Astrocyte (in vitro differentiated cells and primary cell): Measurements from ENCODE around the gene ITGAE. TPM values are rescaled to one million over a fixed set of nuclear protein-coding genes. Genes with fewer than 3 reads are reported as not detected.

Experiments
- DNase-seq: peaks from one replicate; pipeline ENCODE4 v3.0.0-alpha.2; 2010; ENCODE audit warnings: low read depth
- FAIRE-seq: peaks from 2 replicates; lab custom pipeline; 2011; peaks lifted over from hg19 to GRCh38; lab: Jason Lieb, UNC
- H2AFZ ChIP-seq: 2 replicates; pipeline ENCODE4 v1.6.0; 2012; ENCODE audit warnings: low read depth, low read length, inconsistent platforms
- H3K27ac ChIP-seq: 2 replicates; pipeline ENCODE4 v1.5.1; 2011; ENCODE audit warnings: low read depth, low read length, inconsistent platforms
- H3K27me3 ChIP-seq: 2 replicates; pipeline ENCODE4 v1.6.0; 2011; ENCODE audit warnings: low read length, inconsistent platforms; ENCODE audit not compliant: insufficient read depth
- H3K36me3 ChIP-seq: 2 replicates; pipeline ENCODE4 v1.5.1; 2011; ENCODE audit warnings: low read length, inconsistent platforms; ENCODE audit not compliant: insufficient read depth
- H3K4me1 ChIP-seq: 2 replicates; pipeline ENCODE4 v1.5.1; 2011; ENCODE audit warnings: low read length, inconsistent platforms; ENCODE audit not compliant: insufficient read depth
- H3K4me2 ChIP-seq: 2 replicates; pipeline ENCODE4 v1.6.0; 2012; ENCODE audit warnings: low read length, inconsistent platforms
- H3K4me3 ChIP-seq: 2 replicates; pipeline ENCODE4 v1.5.1; 2011; ENCODE audit warnings: low read depth, mild to moderate bottlenecking, low read length, inconsistent platforms; ENCODE audit not compliant: insufficient read depth
- H3K79me2 ChIP-seq: 2 replicates; pipeline ENCODE4 v1.6.0; 2012; ENCODE audit warnings: mild to moderate bottlenecking, low read length, inconsistent platforms; ENCODE audit not compliant: insufficient read depth
- H3K9ac ChIP-seq: 2 replicates; pipeline ENCODE4 v1.6.0; 2012; ENCODE audit warnings: mild to moderate bottlenecking, low read length, inconsistent platforms
- H3K9me3 ChIP-seq: 2 replicates; pipeline ENCODE4 v1.5.1; 2012; ENCODE audit warnings: low read depth, mild to moderate bottlenecking, low read length, inconsistent platforms; ENCODE audit not compliant: insufficient read depth
- H4K20me1 ChIP-seq: 2 replicates; pipeline ENCODE4 v1.6.0; 2012; ENCODE audit warnings: low read length, inconsistent platforms; ENCODE audit not compliant: insufficient read depth
- H3K27ac Mint-ChIP-seq: one replicate; pipeline ENCODE4 v1.8.0; 2021; ENCODE audit warnings: mild to moderate bottlenecking, mixed read lengths; ENCODE audit not compliant: unreplicated experiment
- H3K27me3 Mint-ChIP-seq: one replicate; pipeline ENCODE4 v1.8.0; 2021; ENCODE audit warnings: low read depth, mixed read lengths; ENCODE audit not compliant: unreplicated experiment
- H3K36me3 Mint-ChIP-seq: one replicate; pipeline ENCODE4 v1.8.0; 2021; ENCODE audit warnings: low read depth, mixed read lengths; ENCODE audit not compliant: unreplicated experiment
- H3K4me1 Mint-ChIP-seq: one replicate; pipeline ENCODE4 v1.8.0; 2021; ENCODE audit warnings: low read depth, mixed read lengths; ENCODE audit not compliant: unreplicated experiment
- H3K4me3 Mint-ChIP-seq: one replicate; pipeline ENCODE4 v1.8.0; 2021; ENCODE audit warnings: mild to moderate bottlenecking, moderate library complexity, mixed read lengths; ENCODE audit not compliant: unreplicated experiment
- H3K9me3 Mint-ChIP-seq: one replicate; pipeline ENCODE4 v1.8.0; 2021; ENCODE audit warnings: mild to moderate bottlenecking, mixed read lengths; ENCODE audit not compliant: unreplicated experiment
- CTCF ChIP-seq: IDR thresholded peaks from 2 replicates; pipeline ENCODE4 v1.5.1; 2011; ENCODE audit warnings: low read depth, mild to moderate bottlenecking, inconsistent platforms, low read length, moderate library complexity; ENCODE audit not compliant: insufficient read depth
- EZH2 ChIP-seq: IDR thresholded peaks from 2 replicates; pipeline ENCODE4 v1.6.1; 2012; ENCODE audit warnings: mild to moderate bottlenecking, low read length, inconsistent platforms; ENCODE audit not compliant: insufficient read depth
- total RNA-seq: library from RNA; stranded (reverse); gene quantifications from 2 replicates; pipeline ENCODE4 v1.2.1, GENCODE V29; 2021

ITGAE gene
- total RNA-seq, 1 donor from 2014 or later = 30.9 TPM

GRCh38 chr17:3765981-3766380, 35.0 kb downstream of the ITGAE start:
- H3K27ac ChIP-seq = no peak overlapping the region
- TF ChIP-seq EZH2 (no peak), CTCF (no peak)
- no peaks in the 10 kb centered on the region for H3K36me3 ChIP-seq
- Mint-ChIP-seq H3K36me3 (peaks cover 7% of the 10 kb centered on the region), H3K9me3 (peaks cover 10% of the 10 kb centered on the region), H3K4me1 (peaks cover 12% of the 10 kb centered on the region), H3K27me3 (peaks cover 9% of the 10 kb centered on the region), H3K4me3 (no peak overlapping the region), H3K27ac (peak overlapping the region; percentile 60)
- H3K4me3 ChIP-seq = no peak overlapping the region
- no peaks in the 10 kb centered on the region for H4K20me1 ChIP-seq
- H3K9ac ChIP-seq = no peak overlapping the region
- no peaks in the 10 kb centered on the region for H3K27me3 ChIP-seq
- DNase-seq (no peak), FAIRE-seq (no peak)
- H3K9me3 ChIP-seq = no peaks in the 10 kb centered on the region
- H2AFZ ChIP-seq = no peak overlapping the region
- H3K79me2 ChIP-seq = no peaks in the 10 kb centered on the region
- H3K4me2 ChIP-seq = peak overlapping the region; percentile 73
- peaks cover 16% of the 10 kb centered on the region for H3K4me1 ChIP-seq

- no peak overlapping the region for H3K4me2 ChIP-seq
- FAIRE-seq = no peak
- H3K36me3 ChIP-seq = no peaks in the 10 kb centered on the region
- H3K4me3 Mint-ChIP-seq = no peak overlapping the region
- H3K4me3 ChIP-seq = no peak overlapping the region
- no peak overlapping the region for H3K27ac Mint-ChIP-seq
- peaks cover 16% of the 10 kb centered on the region for H3K36me3 Mint-ChIP-seq
- peaks cover 25% of the 10 kb centered on the region for H3K9me3 Mint-ChIP-seq
- H3K4me1 Mint-ChIP-seq = peaks cover 10% of the 10 kb centered on the region
- H3K4me1 ChIP-seq = peaks cover 16% of the 10 kb centered on the region
- H3K79me2 ChIP-seq = no peaks in the 10 kb centered on the region
- no peak for TF ChIP-seq CTCF
- no peak for TF ChIP-seq EZH2
- H3K27me3 ChIP-seq = peaks cover 2% of the 10 kb centered on the region
- peaks cover 13% of the 10 kb centered on the region for H3K27me3 Mint-ChIP-seq
- DNase-seq = peak; percentile 4
- H3K9me3 ChIP-seq = peaks cover 6% of the 10 kb centered on the region
- H3K9ac ChIP-seq = no peak overlapping the region
- no peak overlapping the region for H2AFZ ChIP-seq
- H4K20me1 ChIP-seq = no peaks in the 10 kb centered on the region
- no peak overlapping the region for H3K27ac ChIP-seq
Measured at GRCh38 chr17:3763777-3764170, 37.2 kb downstream of the ITGAE start.

- Histone ChIP-seq H4K20me1 (no peaks in the 10 kb centered on the region), H3K4me2 (no peak overlapping the region), H3K27ac (no peak overlapping the region), H3K4me3 (no peak overlapping the region), H3K79me2 (no peaks in the 10 kb centered on the region), H3K4me1 (peaks cover 16% of the 10 kb centered on the region), H3K9me3 (peaks cover 6% of the 10 kb centered on the region), H3K9ac (no peak overlapping the region), H2AFZ (no peak overlapping the region), H3K27me3 (peaks cover 2% of the 10 kb centered on the region), H3K36me3 (no peaks in the 10 kb centered on the region)
- Mint-ChIP-seq H3K36me3 (peaks cover 14% of the 10 kb centered on the region), H3K4me3 (no peak overlapping the region), H3K27me3 (peaks cover 9% of the 10 kb centered on the region), H3K4me1 (peaks cover 10% of the 10 kb centered on the region), H3K27ac (no peak overlapping the region), H3K9me3 (peaks cover 20% of the 10 kb centered on the region)
- DNase-seq = no peak
- FAIRE-seq = no peak
- TF ChIP-seq CTCF (no peak), EZH2 (no peak)
Measured at GRCh38 chr17:3762922-3763776, 37.8 kb downstream of the ITGAE start.
